Measurements from ENCODE around the gene RABGAP1L. TPM values are rescaled to one million over a fixed set of nuclear protein-coding genes. Genes with fewer than 3 reads are reported as not detected.
"Not testable (repeated sequence)": the region's sequence is repeated elsewhere in the genome, so short reads cannot be mapped to it uniquely, and the experiment has no call there.

Gene RABGAP1L
- total and polyA plus RNA-seq, 2 of the 8 experiments (the other 6 are each of a cell fraction or from before 2014, with no cell fraction given): 33.3 to 156 TPM

GRCh38 chr1:174516755-174517154 lies 357.4 kb downstream of the RABGAP1L start:
- H2BK5ac ChIP-seq (ENCODE audit: low read depth, low read length); FAIRE-seq: not testable (repeated sequence)

More at GRCh38 chr1:174516755-174517154, 357.4 kb downstream of the RABGAP1L start:
- H2BK12ac ChIP-seq (ENCODE audit: low read depth, low read length); H2AFZ ChIP-seq (ENCODE audit: low read length); CTCF ChIA-PET (ENCODE audit: partially characterized antibody); H3K9ac ChIP-seq (replicated peaks in 1 of 4; ENCODE audit: extremely low read depth in 1 of 4, low read depth in 3 of 4, low read length in 3 of 4); H2BK120ac ChIP-seq (replicated peaks; ENCODE audit: low read depth, low read length); H2BK20ac ChIP-seq (ENCODE audit: low read length); H3K56ac ChIP-seq (replicated peaks; ENCODE audit: insufficient read length, low read depth, low read length); H3K4me2 ChIP-seq (ENCODE audit: insufficient read depth in 1 of 2, low read depth in 2 of 2, low read length in 2 of 2); H3K18ac ChIP-seq (ENCODE audit: extremely low read depth, low read length); H3K79me1 ChIP-seq (ENCODE audit: low read depth, low read length); H2BK15ac ChIP-seq (ENCODE audit: low read length); H3K23me2 ChIP-seq (ENCODE audit: low read depth, low read length); H3K23ac ChIP-seq (ENCODE audit: insufficient read length); H3K27ac ChIP-seq (ENCODE audit: low read depth, low read length); H3K36me3 ChIP-seq (ENCODE audit: control insufficient read depth in 2 of 4, insufficient read depth in 4 of 4, low read length in 3 of 4); H3K4me3 ChIP-seq (ENCODE audit: extremely low read depth in 1 of 4, insufficient read depth in 2 of 4, low read depth in 3 of 4, low read length in 4 of 4); H3K4me1 ChIP-seq (replicated peaks in 1 of 4; ENCODE audit: control insufficient read depth in 3 of 4, insufficient read depth in 4 of 4, low read length in 3 of 4); H4K20me1 ChIP-seq (replicated peaks in 1 of 2; ENCODE audit: control insufficient read depth in 1 of 2, insufficient read depth in 2 of 2, low read length in 2 of 2); H2AK5ac ChIP-seq (ENCODE audit: low read depth, low read length); H3K9me3 ChIP-seq (ENCODE audit: insufficient read depth in 2 of 2, low read depth in 1 of 2, low read length in 1 of 2); H3K79me2 ChIP-seq (ENCODE audit: control insufficient read depth in 1 of 2, insufficient read depth in 2 of 2, low read length in 2 of 2); H3K14ac ChIP-seq (ENCODE audit: insufficient read length); POLR2A ChIA-PET (ENCODE audit: partially characterized antibody); DNase-seq (ENCODE audit: low read depth in 1 of 2, low spot score in 2 of 2); H4K8ac ChIP-seq (ENCODE audit: extremely low read depth, insufficient read depth, low read length); H3K4ac ChIP-seq (replicated peaks; ENCODE audit: insufficient read length, low read depth, low read length); H4K5ac ChIP-seq (ENCODE audit: insufficient read length, low read depth, low read length); H3K27me3 ChIP-seq (replicated peaks in 1 of 4; ENCODE audit: control insufficient read depth in 3 of 4, extremely low read depth in 1 of 4, insufficient read depth in 3 of 4, low read length in 3 of 4); H4K91ac ChIP-seq (replicated peaks; ENCODE audit: insufficient read length, low read length): not testable (repeated sequence)
- 93% methylated on average over 6 of the region's 6 CpGs; no CpG with 5 or more reads in 1 of the 2 experiments for WGBS, 2 experiments (ENCODE audit: extremely low coverage in 1 of 2, insufficient coverage in 1 of 2, insufficient read length in 1 of 2, insufficient replicate concordance in 2 of 2, low coverage in 1 of 2, low lambda C conversion rate in 2 of 2, missing lambda C conversion rate in 1 of 2)

All from H1 (cell line).